Gastroesophageal sphincter (tissue), 3 donors: ENCODE data around the gene PNLDC1.

Experiments used
- EP300 ChIP-seq: sonication (generic); formaldehyde crosslinking; IDR thresholded peaks from one replicate; pipeline ENCODE4 v1.6.1; 2017; ENCODE audit warnings: antibody characterized with exemption, mild to moderate bottlenecking
- POLR2AphosphoS5 ChIP-seq: sonication (generic); formaldehyde crosslinking; IDR thresholded peaks from one replicate; pipeline ENCODE4 v1.6.1; 2017; ENCODE audit warnings: antibody characterized with exemption
- TF ChIP-seq, protein P1 (sequence below), 4 experiments: fragments of 200-600 bp in 2 of 4; fragments of 450-650 bp in 2 of 4; sonication (generic) in 1 of 4; IDR thresholded peaks; one replicate each; pipeline ENCODE4 v1.5.1; 2017 to 2019; ENCODE audit warnings: antibody characterized with exemption in 4 of 4, mild to moderate bottlenecking in 2 of 4, moderate library complexity in 2 of 4

DNA sequence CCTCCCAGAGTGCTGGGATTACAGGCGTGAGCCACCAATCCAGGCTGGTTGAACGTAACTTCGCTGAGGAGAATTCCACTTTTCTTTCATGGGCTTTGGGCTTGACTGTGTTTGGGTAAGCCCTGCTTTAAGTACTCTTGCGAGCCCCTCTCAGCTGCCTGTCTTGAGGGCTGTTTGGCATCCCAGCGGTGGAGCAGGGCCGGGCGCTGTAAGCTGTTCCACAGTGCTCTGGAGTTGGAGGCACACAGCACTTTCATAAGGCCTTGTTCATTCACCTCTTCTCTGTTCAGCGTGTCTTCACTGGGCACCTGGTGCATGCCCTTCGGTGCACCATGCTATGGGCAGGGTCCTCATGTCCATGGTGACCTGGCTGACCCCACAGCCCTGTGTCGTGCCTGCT is 21.6 kb downstream of the PNLDC1 start:
- TF ChIP-seq, protein P1, sequence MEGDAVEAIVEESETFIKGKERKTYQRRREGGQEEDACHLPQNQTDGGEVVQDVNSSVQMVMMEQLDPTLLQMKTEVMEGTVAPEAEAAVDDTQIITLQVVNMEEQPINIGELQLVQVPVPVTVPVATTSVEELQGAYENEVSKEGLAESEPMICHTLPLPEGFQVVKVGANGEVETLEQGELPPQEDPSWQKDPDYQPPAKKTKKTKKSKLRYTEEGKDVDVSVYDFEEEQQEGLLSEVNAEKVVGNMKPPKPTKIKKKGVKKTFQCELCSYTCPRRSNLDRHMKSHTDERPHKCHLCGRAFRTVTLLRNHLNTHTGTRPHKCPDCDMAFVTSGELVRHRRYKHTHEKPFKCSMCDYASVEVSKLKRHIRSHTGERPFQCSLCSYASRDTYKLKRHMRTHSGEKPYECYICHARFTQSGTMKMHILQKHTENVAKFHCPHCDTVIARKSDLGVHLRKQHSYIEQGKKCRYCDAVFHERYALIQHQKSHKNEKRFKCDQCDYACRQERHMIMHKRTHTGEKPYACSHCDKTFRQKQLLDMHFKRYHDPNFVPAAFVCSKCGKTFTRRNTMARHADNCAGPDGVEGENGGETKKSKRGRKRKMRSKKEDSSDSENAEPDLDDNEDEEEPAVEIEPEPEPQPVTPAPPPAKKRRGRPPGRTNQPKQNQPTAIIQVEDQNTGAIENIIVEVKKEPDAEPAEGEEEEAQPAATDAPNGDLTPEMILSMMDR (IDR thresholded peaks at IDR 0.05), result no peak
- TF ChIP-seq POLR2AphosphoS5 (no peak), EP300 (no peak)
